ENCODE data around the gene GLUL.
A peak's percentile ranks its signal among the peaks of the same experiment; 100 is the strongest.

The GLUL gene

GRCh38 chr1:182391362-182392049 is at the start of gene GLUL:
GLUL (minus strand) TSS chr1:182391790; CDS start chr1:182388737, 3,053 bp downstream.
- peak; percentile 56 for DNase-seq

- DNase-seq: no peak
These were observed 46.7 kb upstream of the GLUL start for GRCh38 chr1:182438326-182438725.

GRCh38 chr1:182433580-182433979 is 42.0 kb upstream of the GLUL start:
- DNase-seq: no peak

GRCh38 chr1:182431278-182431677 is 39.7 kb upstream of the GLUL start:
- DNase-seq: no peak

- peak; percentile 12 for DNase-seq
These were observed 38.9 kb upstream of the GLUL start for GRCh38 chr1:182430263-182431068.

GRCh38 chr1:182428043-182428442 is 36.5 kb upstream of the GLUL start:
- DNase-seq: no peak

GRCh38 chr1:182426442-182427430 is 35.1 kb upstream of the GLUL start:
- DNase-seq: no peak

GRCh38 chr1:182415789-182416188 is 24.2 kb upstream of the GLUL start:
- DNase-seq: no peak

- DNase-seq: no peak
These were observed 22.4 kb upstream of the GLUL start for GRCh38 chr1:182413969-182414368.

GRCh38 chr1:182413486-182413885 is 21.9 kb upstream of the GLUL start:
- DNase-seq: no peak

- DNase-seq: no peak
These were observed 19.2 kb upstream of the GLUL start for GRCh38 chr1:182410620-182411273.

- no peak for DNase-seq
These were observed 18.5 kb upstream of the GLUL start for GRCh38 chr1:182410138-182410537.

- no peak for DNase-seq
These were observed 17.0 kb upstream of the GLUL start for GRCh38 chr1:182408435-182409075.

GRCh38 chr1:182407724-182408123 is 16.1 kb upstream of the GLUL start:
- no peak for DNase-seq

GRCh38 chr1:182406012-182406411 is 14.4 kb upstream of the GLUL start:
- no peak for DNase-seq

GRCh38 chr1:182405578-182405977 is 14.0 kb upstream of the GLUL start:
- no peak for DNase-seq

GRCh38 chr1:182404781-182405180 is 13.2 kb upstream of the GLUL start:
- no peak for DNase-seq

- DNase-seq: no peak
These were observed 9.0 kb upstream of the GLUL start, which contains the start of gene TEDDM1 for GRCh38 chr1:182400567-182400966. TEDDM1 (minus strand) TSS chr1:182400667; CDS start chr1:182400485, 182 bp downstream.

- no peak for DNase-seq
These were observed 6.2 kb upstream of the GLUL start for GRCh38 chr1:182397653-182398393.

- no peak for DNase-seq
These were observed 4.3 kb upstream of the GLUL start for GRCh38 chr1:182395906-182396305.

Data from stimulated activated naive CD4-positive, alpha-beta T cell treated with Interleukin-2 at 50 U/mL for 16 hours (primary cell).